Left forelimb (tissue), 1 donor: ENCODE measurements around the gene NHLRC2.

Experiments
- DNase-seq: peaks from one replicate; pipeline ENCODE4 v3.0.0-alpha.2; 2018; ENCODE audit warnings: low spot score

The NHLRC2 gene

DNA sequence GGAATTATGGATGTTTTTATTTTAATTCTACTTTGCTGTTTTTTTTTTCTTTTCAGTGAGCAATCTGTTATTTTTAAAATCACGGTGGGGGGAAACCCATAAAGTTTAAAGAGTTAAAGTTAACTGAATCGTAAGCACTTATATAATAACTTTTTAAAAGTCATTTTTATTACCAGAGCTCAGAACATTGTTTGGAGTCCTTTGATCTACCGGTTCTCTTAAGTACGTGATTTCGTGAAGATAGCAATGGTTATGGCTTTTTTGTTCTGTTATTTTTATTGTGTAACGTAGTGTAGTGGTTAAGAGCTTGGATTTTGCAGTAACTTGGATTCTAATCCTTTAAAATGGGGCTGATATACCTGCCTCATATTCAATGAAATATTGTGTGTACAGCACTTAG, 57.4 kb downstream of the NHLRC2 start:
- no peak for DNase-seq

DNA sequence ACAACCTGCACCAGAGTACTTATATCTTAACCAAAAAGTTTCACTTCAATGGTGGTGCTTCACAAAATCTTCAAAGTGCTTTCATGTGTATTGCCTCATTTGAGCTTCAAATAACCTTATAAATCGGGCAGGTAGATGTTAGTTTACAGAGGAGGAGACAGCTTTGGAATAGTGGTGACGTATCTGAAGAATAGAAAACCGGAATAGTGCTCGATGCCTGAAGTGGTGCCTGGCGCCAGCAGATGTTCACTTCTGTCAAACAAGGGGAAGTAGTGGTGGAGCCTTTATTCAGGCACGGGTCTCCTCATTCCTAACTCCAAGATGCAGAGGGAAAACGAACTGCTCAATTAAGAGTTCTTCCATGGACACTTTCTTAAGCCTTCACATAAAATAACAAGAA, 58.1 kb downstream of the NHLRC2 start:
- DNase-seq, result no peak

DNA sequence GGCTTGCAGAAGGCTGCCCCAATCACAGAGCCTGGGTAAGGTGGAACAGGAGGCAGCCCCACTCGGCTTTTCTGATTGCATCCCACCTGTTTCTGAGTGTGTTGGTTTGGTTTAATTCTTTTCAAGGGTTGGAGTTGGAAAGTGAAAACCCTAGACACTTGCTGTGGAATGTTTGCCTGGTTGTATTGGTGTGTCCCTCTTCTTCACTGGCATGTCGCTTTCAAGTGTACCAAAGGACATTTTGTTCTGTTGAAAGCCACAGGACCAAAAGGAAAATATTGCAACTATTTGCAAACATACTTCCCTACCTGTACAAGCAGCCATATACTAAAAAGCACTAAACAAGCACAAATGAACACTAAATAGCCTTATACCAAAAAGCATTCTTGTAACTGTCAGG, 60.5 kb downstream of the NHLRC2 start:
- no peak for DNase-seq

DNA sequence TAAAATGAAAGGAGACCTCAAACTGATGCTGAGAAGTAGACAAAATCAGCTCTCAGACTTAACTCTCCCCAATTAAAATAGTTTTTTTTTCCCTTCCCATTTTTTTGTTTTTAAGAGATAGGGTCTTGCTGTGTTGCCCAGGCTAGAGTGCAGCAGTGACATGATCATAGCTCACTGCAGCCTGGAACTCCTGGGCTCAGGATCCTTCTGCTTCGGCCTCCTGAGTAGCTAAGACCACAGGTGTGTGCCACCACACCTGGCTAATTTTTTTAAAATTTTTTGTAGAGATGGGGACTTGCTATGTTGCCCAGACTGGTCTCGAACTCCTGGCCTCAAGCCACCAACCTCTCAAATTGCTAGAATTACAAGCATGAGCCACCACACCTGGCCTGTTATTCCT, 61.1 kb downstream of the NHLRC2 start:
- DNase-seq, result no peak

DNA sequence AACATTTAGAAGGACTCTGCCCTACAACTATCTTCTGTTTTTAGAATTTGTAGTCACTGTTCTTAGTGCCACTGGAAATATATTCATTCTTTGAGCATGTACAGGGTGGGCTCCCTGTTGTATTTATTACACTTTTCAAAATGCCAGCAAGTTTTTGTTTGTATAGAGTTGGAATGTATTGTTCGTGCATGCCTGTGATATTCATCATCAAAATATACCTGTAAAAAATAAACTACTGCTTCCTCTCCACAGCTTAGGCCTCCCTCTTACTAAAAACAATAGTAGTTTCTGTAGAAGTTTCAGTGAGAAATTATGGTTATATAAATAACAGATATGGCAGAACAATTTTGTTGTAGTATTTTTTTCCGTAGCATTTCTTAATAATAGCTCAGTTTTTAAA, 61.6 kb downstream of the NHLRC2 start:
- DNase-seq, result no peak

DNA sequence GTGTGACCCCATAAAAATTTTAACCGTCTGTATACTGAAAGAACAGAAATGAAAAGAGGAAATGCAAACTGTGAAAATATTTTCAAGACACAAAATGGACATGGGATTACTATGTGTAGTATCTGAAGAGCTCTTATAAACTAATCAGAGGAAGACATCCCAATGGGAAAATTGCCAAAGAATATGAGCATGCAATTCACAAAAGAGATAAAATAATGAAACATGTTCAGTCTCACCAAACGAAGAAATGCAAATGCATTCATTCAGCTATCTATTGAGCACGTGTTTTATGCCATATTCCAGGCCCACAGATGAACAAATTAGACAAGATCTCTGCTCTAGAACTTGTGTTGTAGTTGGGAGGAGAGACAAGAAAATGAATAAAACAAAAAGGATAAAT, 63.2 kb downstream of the NHLRC2 start:
- no peak for DNase-seq

DNA sequence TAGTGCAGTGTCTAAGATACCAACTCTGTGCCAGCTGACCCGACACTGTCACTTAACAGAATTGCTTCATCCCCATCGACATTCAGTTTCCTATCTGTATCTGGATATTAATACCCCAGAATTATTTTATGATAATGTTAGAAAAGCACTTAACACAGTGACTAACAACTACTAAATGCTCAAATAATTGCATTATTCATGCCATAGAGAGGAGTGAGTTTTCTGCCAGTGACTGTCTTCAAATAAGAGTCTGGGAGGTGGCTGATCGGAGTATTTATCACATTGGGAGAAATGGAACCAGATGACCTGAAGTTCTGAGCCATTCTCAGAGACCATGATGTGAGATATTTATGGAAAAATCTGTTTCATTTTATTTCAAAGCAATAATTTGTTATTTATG, 65.7 kb downstream of the NHLRC2 start:
- no peak for DNase-seq

DNA sequence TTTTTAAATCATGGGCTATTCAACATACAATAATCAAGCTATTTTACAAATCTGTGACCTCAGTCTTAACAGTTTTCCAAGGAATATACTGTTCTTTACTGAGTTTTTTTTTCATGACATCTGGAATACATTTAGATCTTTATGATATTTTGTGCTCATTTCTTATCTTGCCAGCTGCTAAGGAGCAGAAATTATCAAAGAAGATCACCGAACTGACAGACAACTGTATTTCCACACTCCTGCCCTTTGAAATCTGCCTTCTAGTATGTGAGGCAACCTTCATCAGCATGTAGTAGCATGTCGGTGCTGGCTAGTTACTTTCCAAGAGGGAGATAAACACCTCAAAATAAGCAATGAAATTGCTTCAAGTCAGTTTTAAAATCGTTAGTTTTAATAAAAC, 66.4 kb downstream of the NHLRC2 start:
- DNase-seq, result no peak

DNA sequence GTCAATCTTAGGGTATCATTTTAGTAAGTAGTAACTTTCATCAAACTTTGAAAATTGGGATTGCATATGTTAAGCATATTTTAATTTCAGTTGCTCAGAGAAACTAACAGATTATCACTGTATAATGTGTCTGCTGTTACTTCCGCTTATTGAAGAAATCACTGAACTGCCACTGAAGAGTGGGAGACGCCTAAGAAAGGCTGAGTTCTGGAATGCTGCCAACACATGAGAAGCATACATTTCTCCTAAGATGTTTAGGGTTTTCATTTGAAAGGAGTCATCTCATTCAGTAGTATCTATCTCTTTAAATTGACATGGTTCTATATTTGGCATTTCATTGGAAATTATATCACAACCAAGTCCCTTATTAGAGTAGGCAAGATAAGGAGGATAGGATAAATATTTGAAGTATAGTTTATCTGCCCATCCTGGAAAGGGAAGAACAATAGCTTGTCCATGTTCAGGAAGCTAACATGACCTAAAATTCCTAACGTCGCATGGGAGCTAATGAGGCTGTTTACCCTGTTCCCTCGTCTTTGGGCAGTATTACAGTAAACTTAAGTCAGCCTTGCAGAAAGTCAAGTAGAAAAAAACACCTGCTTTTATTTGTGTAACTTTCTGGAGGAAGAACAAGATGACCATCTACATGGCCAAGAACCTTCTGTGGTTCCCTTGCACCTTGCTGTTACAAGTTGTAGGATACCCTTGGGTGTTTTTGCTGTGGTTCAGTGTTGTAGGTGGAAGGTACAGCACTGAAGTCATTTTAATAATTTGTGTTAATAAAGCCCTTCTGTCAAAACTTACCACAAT, 67.3 kb downstream of the NHLRC2 start:
- no peak for DNase-seq

DNA sequence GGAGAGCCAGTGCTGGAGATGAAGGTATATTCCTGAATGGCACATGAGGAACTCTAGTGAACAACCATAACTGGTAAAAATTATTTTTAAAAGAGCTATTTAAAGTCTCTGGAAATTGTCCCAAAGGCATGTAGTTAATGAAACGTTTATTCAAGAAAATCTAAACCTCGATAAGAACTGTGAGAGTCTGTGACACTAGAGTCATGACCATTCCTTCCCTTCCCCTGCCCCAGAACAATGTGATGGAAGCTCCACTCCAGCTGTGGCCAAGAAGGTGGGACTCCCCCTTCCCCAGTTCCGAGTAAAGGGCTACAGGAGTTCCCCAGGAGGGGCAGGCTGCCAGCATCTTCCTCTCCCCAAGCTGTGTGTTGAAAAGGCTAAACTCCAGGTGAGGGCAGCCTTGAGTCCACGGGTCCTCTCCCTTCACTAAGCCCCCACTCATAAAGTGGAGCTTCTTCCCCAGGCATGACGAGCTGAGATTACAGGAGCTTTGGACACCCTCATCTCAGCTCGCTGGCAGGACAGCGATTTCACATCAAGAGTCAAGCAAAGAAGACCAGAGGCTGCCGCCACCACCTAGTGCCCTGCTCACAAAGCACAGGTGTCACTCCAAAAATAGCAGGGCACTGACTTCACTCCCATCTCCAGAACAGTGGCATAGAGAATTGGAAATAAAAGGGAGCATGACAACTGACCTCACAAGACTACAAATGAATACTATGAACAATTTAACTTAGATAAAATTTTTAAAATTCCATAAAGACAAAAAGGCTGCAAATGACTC, 68.5 kb downstream of the NHLRC2 start:
- no peak for DNase-seq

DNA sequence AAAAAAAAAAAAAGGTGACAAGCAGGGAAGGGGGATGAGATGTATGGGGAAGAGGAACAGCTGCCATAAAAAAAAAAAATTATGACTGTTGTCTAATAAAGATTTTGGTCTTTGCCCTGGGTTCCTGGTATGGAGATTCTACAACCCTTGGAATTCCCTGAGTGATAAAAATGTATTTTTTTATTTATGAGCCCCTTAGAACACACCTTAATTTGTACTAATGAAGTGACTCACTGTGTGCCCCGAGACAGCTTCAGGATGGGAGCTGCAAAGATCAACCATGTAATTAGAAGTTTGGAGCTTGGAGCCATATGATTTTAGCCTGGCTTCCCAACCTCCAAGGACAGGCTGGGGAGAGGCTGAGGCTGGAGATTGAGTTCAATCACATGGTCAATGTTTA, 69.7 kb downstream of the NHLRC2 start:
- DNase-seq, result no peak

DNA sequence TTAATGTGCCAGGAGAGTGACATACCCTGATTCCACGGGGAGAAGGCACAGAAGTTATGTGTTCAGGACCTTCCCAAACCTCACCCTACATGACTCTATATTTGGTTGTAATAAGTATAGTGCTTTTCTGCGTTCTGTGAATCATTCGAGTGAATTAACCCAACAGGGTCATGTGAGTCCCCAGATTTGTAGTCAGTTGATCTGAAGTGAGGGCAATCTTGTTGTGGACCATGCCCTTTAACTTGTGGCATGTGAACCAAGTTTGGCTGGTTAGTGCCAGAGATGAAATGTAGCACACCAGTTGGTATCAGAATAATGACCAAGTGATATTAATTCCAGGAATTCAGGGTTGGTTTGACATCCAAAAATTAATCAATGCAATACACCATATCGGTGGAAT, 70.2 kb downstream of the NHLRC2 start:
- no peak for DNase-seq

DNA sequence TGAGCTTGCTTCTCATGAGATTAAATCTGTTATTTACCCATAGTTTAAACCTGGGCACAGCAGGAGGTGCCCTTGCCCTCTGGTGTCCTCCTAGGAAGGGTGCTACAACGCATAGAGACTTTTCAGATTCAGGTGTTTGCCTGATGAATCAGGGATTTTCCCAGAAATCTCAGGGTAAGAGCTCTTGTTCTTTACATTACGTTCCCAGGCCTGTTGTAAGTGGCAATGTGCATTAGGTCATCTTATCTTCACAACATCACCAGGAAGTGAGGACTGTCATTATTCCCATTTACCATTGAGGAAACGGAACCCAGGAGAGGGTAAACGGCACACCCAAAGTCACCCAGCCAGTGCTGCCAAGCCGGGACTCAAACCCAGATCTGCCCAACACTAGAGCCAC, 73.0 kb downstream of the NHLRC2 start:
- DNase-seq, result no peak

DNA sequence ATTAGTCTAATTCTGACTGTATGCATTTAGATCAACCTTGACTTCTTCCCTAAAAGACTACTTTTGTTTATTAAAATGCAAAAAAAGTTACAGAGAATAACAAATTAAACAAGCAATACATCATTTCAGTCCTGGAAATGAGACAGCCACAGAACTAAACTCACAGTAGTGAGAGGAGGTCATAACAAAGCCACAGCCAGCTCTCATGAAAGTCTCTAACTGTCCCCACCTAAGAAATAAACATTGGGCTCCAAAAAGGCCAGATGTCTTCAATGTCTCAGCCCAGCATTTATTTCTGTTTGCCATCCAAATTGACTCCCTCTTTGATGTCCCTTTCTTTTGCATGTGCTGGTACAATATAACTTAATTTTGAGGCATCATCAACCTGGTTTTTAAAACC, 74.4 kb downstream of the NHLRC2 start:
- no peak for DNase-seq

DNA sequence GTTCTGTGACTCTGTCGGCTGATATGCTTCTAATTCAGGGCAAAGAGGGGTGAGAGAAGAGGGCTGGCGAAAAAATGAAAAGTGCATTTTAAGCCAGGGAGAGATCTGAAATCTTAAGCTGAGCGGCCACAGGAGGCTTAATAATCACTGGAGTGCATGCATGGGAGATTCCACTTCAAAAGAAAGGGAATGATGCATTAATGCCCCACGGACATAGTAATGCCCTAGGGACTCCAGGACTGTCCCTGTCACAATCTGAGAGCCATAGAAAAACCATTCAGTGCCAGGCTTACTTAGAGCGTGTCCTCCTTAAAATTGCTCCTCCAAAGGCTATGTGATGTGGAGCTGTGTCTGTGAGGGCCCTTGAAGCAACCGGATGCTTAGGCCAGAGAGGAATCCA, 75.1 kb downstream of the NHLRC2 start:
- no peak for DNase-seq

DNA sequence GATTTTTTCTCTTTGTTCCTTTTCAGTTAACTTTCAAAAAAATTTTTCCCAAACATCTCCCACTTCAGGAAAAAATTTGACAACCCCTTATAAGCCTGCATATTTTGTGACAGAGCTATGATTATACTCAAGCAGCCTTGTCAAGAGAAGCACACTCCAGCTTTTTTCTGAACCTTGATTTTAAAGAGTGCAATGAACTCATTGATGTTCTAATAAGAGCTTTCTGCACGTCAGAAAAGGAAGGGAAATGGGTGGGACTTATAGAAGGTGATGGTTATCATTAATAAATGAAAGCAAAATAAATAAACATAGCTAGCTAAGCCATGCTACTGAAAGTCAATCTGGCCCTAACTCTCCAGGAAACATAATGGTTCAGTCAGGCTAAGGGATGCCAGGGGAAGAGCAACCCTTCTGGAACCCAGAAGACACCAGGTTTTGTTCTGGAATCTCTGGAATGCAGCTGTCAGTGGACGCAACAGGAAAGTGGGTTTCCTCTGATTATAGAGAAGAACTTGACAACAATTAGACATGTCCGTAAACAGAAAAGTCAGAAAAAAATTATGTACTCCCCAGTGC, 76.1 kb downstream of the NHLRC2 start:
- DNase-seq, result no peak

DNA sequence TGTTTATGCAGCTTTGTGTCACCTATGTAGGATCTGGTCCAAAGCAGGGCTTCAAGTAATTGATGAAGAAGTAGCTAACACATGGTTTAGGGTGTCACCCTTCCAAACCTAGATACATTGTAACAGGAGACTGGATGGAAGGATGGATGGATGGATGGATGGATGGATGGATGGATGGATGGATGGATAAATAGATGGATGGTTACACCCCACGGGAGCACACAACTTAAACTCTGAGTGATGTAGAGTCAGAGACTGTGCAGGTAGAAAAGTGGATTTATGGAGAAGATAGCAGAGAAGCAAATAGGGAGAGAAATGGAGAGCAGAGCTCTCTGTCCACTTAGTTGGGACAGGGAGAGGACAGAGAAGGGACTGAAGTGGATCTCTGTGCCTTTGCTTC, 78.4 kb downstream of the NHLRC2 start:
- DNase-seq, result no peak

DNA sequence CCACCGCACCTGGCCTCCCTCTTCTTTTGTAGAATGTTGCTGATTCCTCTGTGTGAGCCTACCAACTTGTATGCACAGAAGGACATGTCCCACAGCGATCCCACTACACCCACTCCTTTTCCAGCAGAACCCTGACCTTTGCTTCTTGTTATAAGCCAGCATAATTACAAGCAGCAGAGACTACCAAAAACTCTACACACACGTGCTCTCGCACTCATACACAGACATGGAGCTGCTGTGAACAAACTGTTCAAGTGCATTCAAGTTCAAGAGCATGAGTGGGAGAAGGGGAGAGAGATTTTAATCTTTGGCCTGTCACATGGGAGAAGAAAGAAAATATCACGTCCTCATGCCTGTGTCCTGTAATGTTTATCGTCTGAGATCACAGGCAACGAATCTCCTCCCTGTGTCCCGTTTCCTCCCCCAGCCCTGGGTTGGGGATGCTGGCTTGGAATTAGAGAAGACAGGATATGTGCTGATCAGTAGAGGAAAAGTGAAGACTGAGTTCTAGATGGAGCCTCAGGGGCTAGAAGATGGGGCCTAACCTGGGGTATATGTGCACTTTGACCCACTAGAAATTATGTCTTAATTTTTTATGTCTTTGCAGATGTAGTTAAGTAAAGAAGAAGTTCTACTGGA, 79.6 kb downstream of the NHLRC2 start:
- no peak for DNase-seq

DNA sequence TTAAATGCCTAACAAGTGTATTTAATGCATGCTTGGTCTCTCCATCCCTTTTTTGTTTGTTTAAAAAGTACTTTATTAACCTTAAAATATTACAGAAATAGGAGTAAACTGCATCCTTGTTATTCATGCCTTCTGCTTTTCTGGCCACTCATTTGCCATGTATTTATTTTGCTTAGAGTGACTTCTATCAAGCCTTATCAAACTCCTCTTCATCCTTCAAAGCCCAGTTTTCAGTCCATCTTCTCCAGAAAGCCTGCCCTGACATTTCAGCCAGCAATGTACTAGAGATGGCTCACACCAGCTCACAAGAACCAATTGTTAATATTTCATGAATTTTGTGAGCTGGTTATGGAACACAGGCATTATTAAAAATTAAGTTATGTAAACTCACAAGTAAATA, 82.8 kb downstream of the NHLRC2 start:
- no peak for DNase-seq

DNA sequence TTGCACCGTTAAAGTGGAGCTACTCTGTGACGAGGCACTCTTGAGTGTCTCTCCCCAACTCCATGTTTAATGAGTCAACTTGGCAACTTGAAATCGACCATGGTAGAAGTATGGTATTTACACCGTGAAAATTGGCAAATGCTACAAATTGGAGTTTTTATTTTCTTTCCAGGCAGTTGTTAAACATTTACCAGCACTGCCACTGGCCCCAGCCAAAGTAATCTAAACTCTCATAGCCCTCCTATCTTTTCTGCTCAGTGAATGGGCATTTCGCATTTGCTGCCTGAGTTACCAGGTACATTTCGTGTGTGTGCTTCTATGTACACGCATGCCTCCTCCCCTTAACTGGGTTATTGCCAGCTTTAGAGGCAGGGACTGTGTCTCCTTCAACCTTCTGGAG, 83.3 kb downstream of the NHLRC2 start:
- no peak for DNase-seq

DNA sequence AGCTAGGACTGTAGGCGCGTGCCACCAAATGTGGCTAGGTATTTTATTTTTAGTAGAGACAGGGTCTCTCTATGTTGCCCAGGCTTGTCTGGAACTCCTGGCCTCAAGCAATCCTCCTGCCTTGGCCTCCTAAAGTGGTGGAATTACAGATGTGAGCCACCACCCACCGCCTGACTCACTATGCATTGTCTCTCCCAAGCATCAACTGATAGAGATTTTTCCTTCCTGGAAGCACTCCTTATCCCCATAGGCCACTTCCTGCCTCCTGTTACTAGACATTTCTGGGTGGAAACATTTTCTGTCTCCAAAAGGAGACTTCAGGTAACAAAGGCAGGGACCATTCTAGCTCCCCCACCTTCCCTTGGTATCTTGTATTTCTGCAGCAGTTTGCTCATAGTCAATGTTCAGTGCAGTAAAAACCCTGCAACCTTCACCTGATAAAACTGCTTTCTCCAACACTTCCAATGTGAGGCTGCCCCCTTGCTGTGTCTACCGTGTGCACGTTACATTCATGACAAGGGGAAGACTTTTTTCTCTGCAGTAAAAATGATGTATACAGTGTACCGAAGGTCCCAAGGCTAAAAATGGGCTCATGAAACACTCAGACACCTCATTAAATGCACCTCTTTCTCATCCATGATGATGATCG, 84.9 kb downstream of the NHLRC2 start:
- DNase-seq, result no peak

DNA sequence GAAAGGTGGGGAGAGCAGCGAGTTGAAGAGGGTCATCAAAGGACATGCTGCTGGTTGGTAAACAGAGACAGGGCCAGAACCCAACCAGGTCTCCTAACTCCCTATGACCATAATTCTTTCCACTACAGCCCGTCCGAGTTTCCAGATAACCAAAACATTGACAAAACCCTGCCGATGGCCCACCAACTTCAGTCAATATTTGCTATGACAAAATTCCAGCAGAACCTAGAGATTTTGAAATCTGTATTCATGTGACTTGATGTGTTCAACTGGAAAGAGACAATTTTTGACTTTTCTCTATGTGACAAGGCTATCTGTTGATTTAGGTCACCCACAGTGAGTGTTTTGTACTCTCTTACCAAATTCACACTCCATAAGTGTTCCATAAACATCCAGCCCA, 86.7 kb downstream of the NHLRC2 start:
- DNase-seq, result no peak
